Measurements from ENCODE around the gene CELSR1.

GRCh38 chr22:46428171-46428570 is 109.2 kb downstream of the CELSR1 start:
- TF ChIP-seq, protein P1, sequence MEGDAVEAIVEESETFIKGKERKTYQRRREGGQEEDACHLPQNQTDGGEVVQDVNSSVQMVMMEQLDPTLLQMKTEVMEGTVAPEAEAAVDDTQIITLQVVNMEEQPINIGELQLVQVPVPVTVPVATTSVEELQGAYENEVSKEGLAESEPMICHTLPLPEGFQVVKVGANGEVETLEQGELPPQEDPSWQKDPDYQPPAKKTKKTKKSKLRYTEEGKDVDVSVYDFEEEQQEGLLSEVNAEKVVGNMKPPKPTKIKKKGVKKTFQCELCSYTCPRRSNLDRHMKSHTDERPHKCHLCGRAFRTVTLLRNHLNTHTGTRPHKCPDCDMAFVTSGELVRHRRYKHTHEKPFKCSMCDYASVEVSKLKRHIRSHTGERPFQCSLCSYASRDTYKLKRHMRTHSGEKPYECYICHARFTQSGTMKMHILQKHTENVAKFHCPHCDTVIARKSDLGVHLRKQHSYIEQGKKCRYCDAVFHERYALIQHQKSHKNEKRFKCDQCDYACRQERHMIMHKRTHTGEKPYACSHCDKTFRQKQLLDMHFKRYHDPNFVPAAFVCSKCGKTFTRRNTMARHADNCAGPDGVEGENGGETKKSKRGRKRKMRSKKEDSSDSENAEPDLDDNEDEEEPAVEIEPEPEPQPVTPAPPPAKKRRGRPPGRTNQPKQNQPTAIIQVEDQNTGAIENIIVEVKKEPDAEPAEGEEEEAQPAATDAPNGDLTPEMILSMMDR (IDR thresholded peaks at IDR 0.05; ENCODE audit: low read depth, low read length) = no peak
- TF ChIP-seq EZH2phosphoT487 (IDR thresholded peaks at IDR 0.05; ENCODE audit: low read depth) = no peak

Measured in OCI-LY3 (cell line).